Smooth muscle cell (in vitro differentiated cells): ENCODE results near the gene GPR62. TPM values are rescaled to one million over a fixed set of nuclear protein-coding genes. Genes with fewer than 3 reads are reported as not detected.

Source experiments
- DNase-seq: peaks from one replicate; lab custom pipeline; 2025; ENCODE audit not compliant: unreplicated experiment; lab: John Stamatoyannopoulos, UW
- H2AFZ ChIP-seq: fragments of 200-600 bp; sonication (generic); 2 replicates; pipeline ENCODE4 v1.6.0; 2016; ENCODE audit warnings: antibody characterized with exemption, low read depth, mild to moderate bottlenecking
- H3F3A ChIP-seq: fragments of 200-600 bp; sonication (generic); 2 replicates; pipeline ENCODE4 v1.6.0; 2017; ENCODE audit warnings: antibody characterized with exemption, low read depth
- H3K27ac ChIP-seq: fragments of 200-600 bp; sonication (generic); 2 replicates; pipeline ENCODE4 v1.5.1; 2016; ENCODE audit warnings: low read depth, mild to moderate bottlenecking
- H3K27me3 ChIP-seq: fragments of 200-600 bp; sonication (generic); 2 replicates; pipeline ENCODE4 v1.6.1; 2016; ENCODE audit warnings: low read depth, mild to moderate bottlenecking
- H3K36me3 ChIP-seq: fragments of 200-600 bp; sonication (generic); 2 replicates; pipeline ENCODE4 v1.5.1; 2016; ENCODE audit warnings: low read depth
- H3K4me1 ChIP-seq: fragments of 200-600 bp; sonication (generic); 2 replicates; pipeline ENCODE4 v1.5.1; 2016; ENCODE audit warnings: low read depth
- H3K4me2 ChIP-seq: fragments of 200-600 bp; sonication (generic); 2 replicates; pipeline ENCODE4 v1.6.0; 2016; ENCODE audit warnings: mild to moderate bottlenecking
- H3K4me3 ChIP-seq: fragments of 200-600 bp; sonication (generic); 2 replicates; pipeline ENCODE4 v1.5.1; 2016; ENCODE audit warnings: mild to moderate bottlenecking
- H3K79me2 ChIP-seq: fragments of 200-600 bp; sonication (generic); 2 replicates; pipeline ENCODE4 v1.6.0; 2016; ENCODE audit warnings: low read depth, mild to moderate bottlenecking
- H3K9ac ChIP-seq: fragments of 200-600 bp; sonication (generic); 2 replicates; pipeline ENCODE4 v1.6.0; 2016; ENCODE audit warnings: low read depth
- H3K9me3 ChIP-seq: fragments of 200-600 bp; sonication (generic); replicated peaks from 2 replicates; pipeline ENCODE4 v1.5.1; 2016; ENCODE audit warnings: low read depth
- H4K20me1 ChIP-seq: fragments of 200-600 bp; sonication (generic); 2 replicates; pipeline ENCODE4 v1.6.0; 2016; ENCODE audit warnings: low read depth
- WGBS: methylation state at CpG from one replicate; pipeline ENCODE4 v1.1.7; 2016; ENCODE audit warnings: low lambda C conversion rate; 5-methylcytosine and 5-hydroxymethylcytosine counted together
- polyA plus RNA-seq: library from polyadenylated mRNA; unstranded; fragments of >200 nt; fragmentation: Nextera tagmentation; extraction: Ambion mirVana; gene quantifications from 2 replicates; pipeline ENCODE4 v1.2.1, GENCODE V29; 2016
- total RNA-seq: library from RNA; depleted of rRNA; stranded (reverse); fragments of >200 nt; gene quantifications from 2 replicates; pipeline ENCODE4 v1.2.3, GENCODE V29; 2014
- TF ChIP-seq, protein P1 (sequence below): fragments of 200-600 bp; sonication (generic); IDR thresholded peaks from 2 replicates; pipeline ENCODE4 v1.5.1; 2017; ENCODE audit warnings: borderline replicate concordance, mild to moderate bottlenecking, antibody characterized with exemption; ENCODE audit not compliant: insufficient read depth, poor library complexity, severe bottlenecking

The GPR62 gene
- total and polyA plus RNA-seq, 2 experiments from 2014 or later, result 0.09 to 0.18 TPM

DNA sequence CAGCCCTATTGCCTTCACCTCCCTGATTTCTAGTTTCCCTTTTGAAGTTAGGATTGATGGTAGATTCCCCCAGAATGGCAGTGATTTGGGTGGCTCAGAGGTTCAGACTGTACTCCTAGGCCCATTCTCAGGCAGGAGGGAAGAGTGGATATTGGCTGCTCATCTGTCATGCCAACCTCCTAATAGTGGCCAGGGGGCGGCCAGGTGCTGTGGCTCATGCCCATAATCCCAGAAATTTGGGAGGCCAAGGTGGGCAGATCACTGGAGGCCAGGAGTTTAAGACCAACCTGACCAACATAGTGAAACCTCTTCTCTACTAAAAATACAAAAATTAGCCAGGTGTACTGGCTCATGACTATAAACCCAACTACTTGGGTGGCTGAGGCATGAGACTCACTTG lies 24.7 kb upstream of the GPR62 start:
- Histone ChIP-seq H3K9ac (no peak overlapping the region), H3K27me3 (no peaks in the 10 kb centered on the region), H2AFZ (no peak overlapping the region), H4K20me1 (no peaks in the 10 kb centered on the region), H3K79me2 (no peaks in the 10 kb centered on the region), H3F3A (no peaks in the 10 kb centered on the region), H3K36me3 (no peaks in the 10 kb centered on the region), H3K27ac (no peak overlapping the region), H3K4me3 (no peak overlapping the region), H3K9me3 (no peaks in the 10 kb centered on the region), H3K4me2 (no peak overlapping the region), H3K4me1 (no peaks in the 10 kb centered on the region)
- TF ChIP-seq, protein P1, sequence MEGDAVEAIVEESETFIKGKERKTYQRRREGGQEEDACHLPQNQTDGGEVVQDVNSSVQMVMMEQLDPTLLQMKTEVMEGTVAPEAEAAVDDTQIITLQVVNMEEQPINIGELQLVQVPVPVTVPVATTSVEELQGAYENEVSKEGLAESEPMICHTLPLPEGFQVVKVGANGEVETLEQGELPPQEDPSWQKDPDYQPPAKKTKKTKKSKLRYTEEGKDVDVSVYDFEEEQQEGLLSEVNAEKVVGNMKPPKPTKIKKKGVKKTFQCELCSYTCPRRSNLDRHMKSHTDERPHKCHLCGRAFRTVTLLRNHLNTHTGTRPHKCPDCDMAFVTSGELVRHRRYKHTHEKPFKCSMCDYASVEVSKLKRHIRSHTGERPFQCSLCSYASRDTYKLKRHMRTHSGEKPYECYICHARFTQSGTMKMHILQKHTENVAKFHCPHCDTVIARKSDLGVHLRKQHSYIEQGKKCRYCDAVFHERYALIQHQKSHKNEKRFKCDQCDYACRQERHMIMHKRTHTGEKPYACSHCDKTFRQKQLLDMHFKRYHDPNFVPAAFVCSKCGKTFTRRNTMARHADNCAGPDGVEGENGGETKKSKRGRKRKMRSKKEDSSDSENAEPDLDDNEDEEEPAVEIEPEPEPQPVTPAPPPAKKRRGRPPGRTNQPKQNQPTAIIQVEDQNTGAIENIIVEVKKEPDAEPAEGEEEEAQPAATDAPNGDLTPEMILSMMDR, result no peak
- no peak for DNase-seq
- 100% methylated on average over 1 of the region's 1 CpG for WGBS

DNA sequence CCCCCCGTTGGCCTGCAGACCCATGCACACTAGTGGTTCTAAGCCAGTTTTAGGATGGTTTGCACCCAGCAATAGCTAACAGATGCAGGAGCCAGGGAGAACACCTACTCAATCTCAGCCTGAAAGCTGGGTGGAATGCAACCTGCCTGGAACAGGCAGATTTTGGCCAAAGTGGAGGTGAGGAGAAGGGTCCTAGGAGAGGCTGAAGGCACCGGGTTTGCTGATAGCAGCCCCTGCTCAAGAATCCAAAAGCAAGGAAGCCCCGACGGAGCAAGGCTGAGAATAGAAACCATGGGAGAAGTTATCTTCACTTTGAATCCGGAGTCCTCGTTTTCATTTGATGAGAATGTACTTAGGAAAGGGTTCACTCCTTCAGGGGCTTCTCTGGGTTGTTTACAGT lies 23.4 kb upstream of the GPR62 start:
- Histone ChIP-seq H3K4me1 (no peaks in the 10 kb centered on the region), H3K9ac (no peak overlapping the region), H3K9me3 (no peaks in the 10 kb centered on the region), H3K4me3 (no peak overlapping the region), H3K36me3 (no peaks in the 10 kb centered on the region), H4K20me1 (no peaks in the 10 kb centered on the region), H3K79me2 (no peaks in the 10 kb centered on the region), H3K27me3 (no peaks in the 10 kb centered on the region), H3K27ac (no peak overlapping the region), H3F3A (no peaks in the 10 kb centered on the region), H2AFZ (no peak overlapping the region), H3K4me2 (no peak overlapping the region)
- TF ChIP-seq, protein P1, result no peak
- no peak for DNase-seq
- 100% methylated on average over 6 of the region's 6 CpGs for WGBS

DNA sequence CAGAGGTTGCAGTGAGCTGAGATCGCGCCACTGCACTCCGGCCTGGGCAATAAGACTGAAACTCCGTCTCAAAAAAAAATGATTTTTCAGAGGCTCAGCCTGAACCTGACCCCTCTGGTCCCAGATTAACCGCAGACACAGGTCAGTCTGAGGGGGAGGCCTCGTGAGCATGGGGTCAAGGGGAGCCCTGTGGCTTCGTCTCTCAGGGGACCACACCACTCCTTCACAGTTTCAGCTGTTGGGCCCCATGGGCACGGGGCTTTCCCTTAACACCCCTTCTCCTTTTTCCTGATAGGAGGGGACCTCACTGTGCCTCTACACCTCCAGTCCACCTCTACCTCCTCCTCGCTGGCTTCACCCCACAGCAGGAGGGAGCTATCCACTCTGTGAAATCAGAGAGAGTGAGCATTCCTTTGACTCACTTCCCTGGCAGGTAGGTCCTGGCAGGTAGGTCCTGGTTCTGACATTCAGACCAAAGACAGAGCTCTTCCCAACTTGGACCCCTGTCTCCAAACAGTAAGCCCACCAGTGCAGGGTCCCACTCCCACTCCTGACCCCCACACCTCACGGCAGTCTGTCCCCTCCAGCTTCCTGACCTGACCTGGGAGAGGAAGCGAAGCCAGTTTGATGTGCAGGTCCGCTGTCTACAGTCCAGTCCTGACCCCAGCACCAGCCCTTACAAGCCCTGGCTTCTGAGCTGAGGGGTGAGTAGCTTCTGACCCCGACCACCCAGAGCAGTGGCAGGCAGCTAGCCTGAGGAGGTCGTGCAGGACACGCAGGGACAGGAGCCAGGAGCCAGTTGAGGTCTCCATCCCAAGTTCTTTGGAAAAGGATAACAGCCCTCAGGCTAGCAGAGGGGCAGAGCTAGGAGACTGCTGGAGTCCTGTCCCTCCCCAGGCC lies 22.5 kb upstream of the GPR62 start:
- Histone ChIP-seq H3K9ac (no peak overlapping the region), H3K27me3 (no peaks in the 10 kb centered on the region)
- DNase-seq, result no peak

More for the DNA sequence above, 22.5 kb upstream of the GPR62 start:
- H3K9me3 ChIP-seq, result no peaks in the 10 kb centered on the region
- no peaks in the 10 kb centered on the region for H4K20me1 ChIP-seq
- no peak overlapping the region for H3K4me2 ChIP-seq
- H3K36me3 ChIP-seq, result no peaks in the 10 kb centered on the region
- H3K4me3 ChIP-seq, result no peak overlapping the region
- no peak overlapping the region for H3K27ac ChIP-seq
- no peaks in the 10 kb centered on the region for H3K79me2 ChIP-seq
- no peaks in the 10 kb centered on the region for H3F3A ChIP-seq
- TF ChIP-seq, protein P1, result no peak
- H3K4me1 ChIP-seq, result no peaks in the 10 kb centered on the region
- no peak overlapping the region for H2AFZ ChIP-seq
- 98% methylated on average over 15 of the region's 15 CpGs for WGBS
